ENCODE results near the gene SETD3. TPM values are rescaled to one million over a fixed set of nuclear protein-coding genes. Genes with fewer than 3 reads are reported as not detected.
A peak's percentile ranks its signal among the peaks of the same experiment; 100 is the strongest.

The SETD3 gene
- total and polyA plus RNA-seq, 10 of the 15 experiments (the other 5 are each of a cell fraction or from before 2014, with no cell fraction given), result 11.3 to 44.2 (median 36.5) TPM

- no peak for TF ChIP-seq SMAD5 (IDR thresholded peaks at IDR 0.05; ENCODE audit: low read depth)
- TF ChIP-seq ZNF207 (IDR thresholded peaks at IDR 0.05; ENCODE audit: borderline replicate concordance), result no peak
- TF ChIP-seq NR2F1 (conservative IDR thresholded peaks at IDR 0.05), result peak; percentile 51; the same call in 1 of the 2 replicates
- no peak for TF ChIP-seq RBBP5 (conservative IDR thresholded peaks at IDR 0.05)
- TF ChIP-seq FOS (IDR thresholded peaks at IDR 0.05; ENCODE audit: borderline replicate concordance, extremely low read depth, insufficient read length), result no peak
- TF ChIP-seq, protein P1, sequence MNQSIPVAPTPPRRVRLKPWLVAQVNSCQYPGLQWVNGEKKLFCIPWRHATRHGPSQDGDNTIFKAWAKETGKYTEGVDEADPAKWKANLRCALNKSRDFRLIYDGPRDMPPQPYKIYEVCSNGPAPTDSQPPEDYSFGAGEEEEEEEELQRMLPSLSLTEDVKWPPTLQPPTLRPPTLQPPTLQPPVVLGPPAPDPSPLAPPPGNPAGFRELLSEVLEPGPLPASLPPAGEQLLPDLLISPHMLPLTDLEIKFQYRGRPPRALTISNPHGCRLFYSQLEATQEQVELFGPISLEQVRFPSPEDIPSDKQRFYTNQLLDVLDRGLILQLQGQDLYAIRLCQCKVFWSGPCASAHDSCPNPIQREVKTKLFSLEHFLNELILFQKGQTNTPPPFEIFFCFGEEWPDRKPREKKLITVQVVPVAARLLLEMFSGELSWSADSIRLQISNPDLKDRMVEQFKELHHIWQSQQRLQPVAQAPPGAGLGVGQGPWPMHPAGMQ (IDR thresholded peaks at IDR 0.05; ENCODE audit: borderline replicate concordance), result no peak
- TF ChIP-seq HDAC6 (IDR thresholded peaks at IDR 0.05; ENCODE audit: unreplicated experiment), result peak; percentile 60
- TF ChIP-seq, protein P2, sequence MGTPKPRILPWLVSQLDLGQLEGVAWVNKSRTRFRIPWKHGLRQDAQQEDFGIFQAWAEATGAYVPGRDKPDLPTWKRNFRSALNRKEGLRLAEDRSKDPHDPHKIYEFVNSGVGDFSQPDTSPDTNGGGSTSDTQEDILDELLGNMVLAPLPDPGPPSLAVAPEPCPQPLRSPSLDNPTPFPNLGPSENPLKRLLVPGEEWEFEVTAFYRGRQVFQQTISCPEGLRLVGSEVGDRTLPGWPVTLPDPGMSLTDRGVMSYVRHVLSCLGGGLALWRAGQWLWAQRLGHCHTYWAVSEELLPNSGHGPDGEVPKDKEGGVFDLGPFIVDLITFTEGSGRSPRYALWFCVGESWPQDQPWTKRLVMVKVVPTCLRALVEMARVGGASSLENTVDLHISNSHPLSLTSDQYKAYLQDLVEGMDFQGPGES (IDR thresholded peaks at IDR 0.05), result no peak
- TF ChIP-seq RUNX3 (IDR thresholded peaks at IDR 0.05; ENCODE audit: low read length), result no peak
- no peak for TF ChIP-seq NFIC (IDR thresholded peaks at IDR 0.05; ENCODE audit: low read depth, low read length)
- TF ChIP-seq NR2C1 (IDR thresholded peaks at IDR 0.05), result no peak
- no peak for TF ChIP-seq SUPT20H (IDR thresholded peaks at IDR 0.05; ENCODE audit: borderline replicate concordance, control insufficient read depth, low read depth, low read length)
- no peak for TF ChIP-seq NFYB (IDR thresholded peaks at IDR 0.05; ENCODE audit: insufficient read depth, low read depth, low read length)
- no peak for TF ChIP-seq HDAC2 (IDR thresholded peaks at IDR 0.05)
- TF ChIP-seq SREBF2 (IDR thresholded peaks at IDR 0.05; ENCODE audit: low read length), result no peak
- no peak for TF ChIP-seq SREBF1 (IDR thresholded peaks at IDR 0.05; ENCODE audit: low read length)
- no peak for TF ChIP-seq CHD2 (IDR thresholded peaks at IDR 0.05; ENCODE audit: borderline replicate concordance, low read depth, low read length)
- TF ChIP-seq MTA3 (IDR thresholded peaks at IDR 0.05; ENCODE audit: borderline replicate concordance, low read length), result no peak
- no peak for TF ChIP-seq SMAD1 (IDR thresholded peaks at IDR 0.05; ENCODE audit: low read depth, partially characterized antibody)
- TF ChIP-seq EED (IDR thresholded peaks at IDR 0.05; ENCODE audit: low read depth), result 0 out of 2 replicates have a peak, but pooled peaks have one; percentile 36
- TF ChIP-seq MAX (IDR thresholded peaks at IDR 0.05; ENCODE audit: low read depth, low read length), result peak; percentile 36; the same call in 1 of the 2 replicates
- TF ChIP-seq, protein P3, sequence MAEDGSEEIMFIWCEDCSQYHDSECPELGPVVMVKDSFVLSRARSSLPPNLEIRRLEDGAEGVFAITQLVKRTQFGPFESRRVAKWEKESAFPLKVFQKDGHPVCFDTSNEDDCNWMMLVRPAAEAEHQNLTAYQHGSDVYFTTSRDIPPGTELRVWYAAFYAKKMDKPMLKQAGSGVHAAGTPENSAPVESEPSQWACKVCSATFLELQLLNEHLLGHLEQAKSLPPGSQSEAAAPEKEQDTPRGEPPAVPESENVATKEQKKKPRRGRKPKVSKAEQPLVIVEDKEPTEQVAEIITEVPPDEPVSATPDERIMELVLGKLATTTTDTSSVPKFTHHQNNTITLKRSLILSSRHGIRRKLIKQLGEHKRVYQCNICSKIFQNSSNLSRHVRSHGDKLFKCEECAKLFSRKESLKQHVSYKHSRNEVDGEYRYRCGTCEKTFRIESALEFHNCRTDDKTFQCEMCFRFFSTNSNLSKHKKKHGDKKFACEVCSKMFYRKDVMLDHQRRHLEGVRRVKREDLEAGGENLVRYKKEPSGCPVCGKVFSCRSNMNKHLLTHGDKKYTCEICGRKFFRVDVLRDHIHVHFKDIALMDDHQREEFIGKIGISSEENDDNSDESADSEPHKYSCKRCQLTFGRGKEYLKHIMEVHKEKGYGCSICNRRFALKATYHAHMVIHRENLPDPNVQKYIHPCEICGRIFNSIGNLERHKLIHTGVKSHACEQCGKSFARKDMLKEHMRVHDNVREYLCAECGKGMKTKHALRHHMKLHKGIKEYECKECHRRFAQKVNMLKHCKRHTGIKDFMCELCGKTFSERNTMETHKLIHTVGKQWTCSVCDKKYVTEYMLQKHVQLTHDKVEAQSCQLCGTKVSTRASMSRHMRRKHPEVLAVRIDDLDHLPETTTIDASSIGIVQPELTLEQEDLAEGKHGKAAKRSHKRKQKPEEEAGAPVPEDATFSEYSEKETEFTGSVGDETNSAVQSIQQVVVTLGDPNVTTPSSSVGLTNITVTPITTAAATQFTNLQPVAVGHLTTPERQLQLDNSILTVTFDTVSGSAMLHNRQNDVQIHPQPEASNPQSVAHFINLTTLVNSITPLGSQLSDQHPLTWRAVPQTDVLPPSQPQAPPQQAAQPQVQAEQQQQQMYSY (CRISPR knock-in tag; IDR thresholded peaks at IDR 0.05), result no peak
These were observed at the start of gene SETD3 (continued) for GRCh38 chr14:99479906-99480869.

Data from GM12878 (cell line).